ENCODE data around the gene RHOB.
A peak's percentile ranks its signal among the peaks of the same experiment; 100 is the strongest.
"Not testable (repeated sequence)": the region's sequence is repeated elsewhere in the genome, so short reads cannot be mapped to it uniquely, and the experiment has no call there.

RHOB gene

GRCh38 chr2:20446917-20447436 lies at the start of gene RHOB:
Gene RHOB (plus strand): TSS chr2:20447074. CDS start chr2:20447466, 392 bp downstream.
- DNase-seq, result peak; percentile 95

GRCh38 chr2:20397811-20398447 lies 48.9 kb upstream of the RHOB start:
- DNase-seq, result no peak

GRCh38 chr2:20398956-20399567 lies 47.8 kb upstream of the RHOB start:
- no peak for DNase-seq

GRCh38 chr2:20400306-20400705 lies 46.6 kb upstream of the RHOB start:
- no peak for DNase-seq

- no peak for DNase-seq
Observed at GRCh38 chr2:20400787-20401488, 45.9 kb upstream of the RHOB start.

- no peak for DNase-seq
Observed at GRCh38 chr2:20401489-20401835, 45.4 kb upstream of the RHOB start.

- no peak for DNase-seq
Observed at GRCh38 chr2:20403774-20404312, 43.0 kb upstream of the RHOB start.

GRCh38 chr2:20404950-20405349 lies 41.9 kb upstream of the RHOB start:
- no peak for DNase-seq

- no peak for DNase-seq
Observed at GRCh38 chr2:20409039-20409438, 37.8 kb upstream of the RHOB start.

GRCh38 chr2:20410556-20411277 lies 36.2 kb upstream of the RHOB start:
- DNase-seq, result no peak

- peak; percentile 80 for DNase-seq
Observed at GRCh38 chr2:20411361-20411894, 35.4 kb upstream of the RHOB start.

- no peak for DNase-seq
Observed at GRCh38 chr2:20414806-20415205, 32.1 kb upstream of the RHOB start.

- DNase-seq, result no peak
Observed at GRCh38 chr2:20415511-20415918, 31.4 kb upstream of the RHOB start.

- DNase-seq, result no peak
Observed at GRCh38 chr2:20416723-20417122, 30.2 kb upstream of the RHOB start.

GRCh38 chr2:20417230-20417821 lies 29.5 kb upstream of the RHOB start:
- not testable (repeated sequence) for DNase-seq

GRCh38 chr2:20418519-20418918 lies 28.4 kb upstream of the RHOB start:
- DNase-seq, result no peak

GRCh38 chr2:20419007-20419576 lies 27.8 kb upstream of the RHOB start:
- no peak for DNase-seq

GRCh38 chr2:20419752-20420151 lies 27.1 kb upstream of the RHOB start:
- DNase-seq, result no peak

GRCh38 chr2:20421336-20421987 lies 25.4 kb upstream of the RHOB start:
- DNase-seq, result no peak

- DNase-seq, result no peak
Observed at GRCh38 chr2:20421988-20422370, 24.9 kb upstream of the RHOB start.

All from activated CD4-positive, alpha-beta T cell treated with anti-CD3 and anti-CD28 coated beads, Interleukin-2, amount 50 U/mL, for 16 hours (primary cell).